Astrocyte (in vitro differentiated cells and primary cell): ENCODE results near the gene ADAP1. TPM values are rescaled to one million over a fixed set of nuclear protein-coding genes. Genes with fewer than 3 reads are reported as not detected.

ENCODE experiments used
- DNase-seq: peaks from one replicate; pipeline ENCODE4 v3.0.0-alpha.2; 2010; ENCODE audit warnings: low read depth
- FAIRE-seq: peaks from 2 replicates; lab custom pipeline; 2011; peaks lifted over from hg19 to GRCh38; lab: Jason Lieb, UNC
- H2AFZ ChIP-seq: 2 replicates; pipeline ENCODE4 v1.6.0; 2012; ENCODE audit warnings: low read depth, low read length, inconsistent platforms
- H3K27ac ChIP-seq: 2 replicates; pipeline ENCODE4 v1.5.1; 2011; ENCODE audit warnings: low read depth, low read length, inconsistent platforms
- H3K27me3 ChIP-seq: 2 replicates; pipeline ENCODE4 v1.6.0; 2011; ENCODE audit warnings: low read length, inconsistent platforms; ENCODE audit not compliant: insufficient read depth
- H3K36me3 ChIP-seq: 2 replicates; pipeline ENCODE4 v1.5.1; 2011; ENCODE audit warnings: low read length, inconsistent platforms; ENCODE audit not compliant: insufficient read depth
- H3K4me1 ChIP-seq: 2 replicates; pipeline ENCODE4 v1.5.1; 2011; ENCODE audit warnings: low read length, inconsistent platforms; ENCODE audit not compliant: insufficient read depth
- H3K4me2 ChIP-seq: 2 replicates; pipeline ENCODE4 v1.6.0; 2012; ENCODE audit warnings: low read length, inconsistent platforms
- H3K4me3 ChIP-seq: 2 replicates; pipeline ENCODE4 v1.5.1; 2011; ENCODE audit warnings: low read depth, mild to moderate bottlenecking, low read length, inconsistent platforms; ENCODE audit not compliant: insufficient read depth
- H3K79me2 ChIP-seq: 2 replicates; pipeline ENCODE4 v1.6.0; 2012; ENCODE audit warnings: mild to moderate bottlenecking, low read length, inconsistent platforms; ENCODE audit not compliant: insufficient read depth
- H3K9ac ChIP-seq: 2 replicates; pipeline ENCODE4 v1.6.0; 2012; ENCODE audit warnings: mild to moderate bottlenecking, low read length, inconsistent platforms
- H3K9me3 ChIP-seq: 2 replicates; pipeline ENCODE4 v1.5.1; 2012; ENCODE audit warnings: low read depth, mild to moderate bottlenecking, low read length, inconsistent platforms; ENCODE audit not compliant: insufficient read depth
- H4K20me1 ChIP-seq: 2 replicates; pipeline ENCODE4 v1.6.0; 2012; ENCODE audit warnings: low read length, inconsistent platforms; ENCODE audit not compliant: insufficient read depth
- H3K27ac Mint-ChIP-seq: one replicate; pipeline ENCODE4 v1.8.0; 2021; ENCODE audit warnings: mild to moderate bottlenecking, mixed read lengths; ENCODE audit not compliant: unreplicated experiment
- H3K27me3 Mint-ChIP-seq: one replicate; pipeline ENCODE4 v1.8.0; 2021; ENCODE audit warnings: low read depth, mixed read lengths; ENCODE audit not compliant: unreplicated experiment
- H3K36me3 Mint-ChIP-seq: one replicate; pipeline ENCODE4 v1.8.0; 2021; ENCODE audit warnings: low read depth, mixed read lengths; ENCODE audit not compliant: unreplicated experiment
- H3K4me1 Mint-ChIP-seq: one replicate; pipeline ENCODE4 v1.8.0; 2021; ENCODE audit warnings: low read depth, mixed read lengths; ENCODE audit not compliant: unreplicated experiment
- H3K4me3 Mint-ChIP-seq: one replicate; pipeline ENCODE4 v1.8.0; 2021; ENCODE audit warnings: mild to moderate bottlenecking, moderate library complexity, mixed read lengths; ENCODE audit not compliant: unreplicated experiment
- H3K9me3 Mint-ChIP-seq: one replicate; pipeline ENCODE4 v1.8.0; 2021; ENCODE audit warnings: mild to moderate bottlenecking, mixed read lengths; ENCODE audit not compliant: unreplicated experiment
- EZH2 ChIP-seq: IDR thresholded peaks from 2 replicates; pipeline ENCODE4 v1.6.1; 2012; ENCODE audit warnings: mild to moderate bottlenecking, low read length, inconsistent platforms; ENCODE audit not compliant: insufficient read depth
- total RNA-seq: library from RNA; stranded (reverse); gene quantifications from 2 replicates; pipeline ENCODE4 v1.2.1, GENCODE V29; 2021
- TF ChIP-seq, protein P1 (sequence below): IDR thresholded peaks from 2 replicates; pipeline ENCODE4 v1.5.1; 2011; ENCODE audit warnings: low read depth, mild to moderate bottlenecking, inconsistent platforms, low read length, moderate library complexity; ENCODE audit not compliant: insufficient read depth

ADAP1 gene
- total RNA-seq, 1 donor from 2014 or later: 4.8 TPM

DNA sequence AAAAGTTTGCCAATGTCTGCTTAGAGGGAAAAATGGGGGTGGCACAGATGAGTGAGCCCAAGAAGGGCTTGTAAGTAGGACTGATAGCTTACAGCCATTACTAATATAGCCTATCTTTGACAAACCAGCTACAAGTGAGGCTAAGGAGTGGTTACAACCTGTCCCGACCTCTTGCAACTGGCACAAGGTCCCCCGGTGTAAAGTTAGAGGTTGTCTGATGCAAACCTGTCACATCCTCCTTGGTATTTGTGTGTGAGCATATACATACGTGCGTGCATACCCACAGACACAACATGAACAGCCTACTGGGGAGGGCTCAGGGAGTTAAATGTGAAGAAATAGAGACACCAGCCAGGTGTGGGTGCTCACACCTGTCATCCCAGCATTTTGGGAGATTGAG, 14.6 kb downstream of the ADAP1 start:
- no peak for DNase-seq
- H3K36me3 ChIP-seq: no peaks in the 10 kb centered on the region
- peaks cover 4% of the 10 kb centered on the region for H3K9me3 ChIP-seq
- Mint-ChIP-seq H3K27me3 (peaks cover 20% of the 10 kb centered on the region), H3K4me1 (peaks cover 6% of the 10 kb centered on the region), H3K36me3 (peaks cover 6% of the 10 kb centered on the region), H3K9me3 (peaks cover 11% of the 10 kb centered on the region), H3K27ac (no peak overlapping the region), H3K4me3 (no peak overlapping the region)
- H3K27ac ChIP-seq: no peak overlapping the region
- no peaks in the 10 kb centered on the region for H4K20me1 ChIP-seq
- H3K79me2 ChIP-seq: no peaks in the 10 kb centered on the region
- H2AFZ ChIP-seq: no peak overlapping the region
- peaks cover 8% of the 10 kb centered on the region for H3K27me3 ChIP-seq
- H3K9ac ChIP-seq: no peak overlapping the region
- H3K4me3 ChIP-seq: no peak overlapping the region
- TF ChIP-seq EZH2: no peak
- no peak for FAIRE-seq
- no peak overlapping the region for H3K4me2 ChIP-seq
- H3K4me1 ChIP-seq: no peaks in the 10 kb centered on the region

- H3K9me3 ChIP-seq: peaks cover 4% of the 10 kb centered on the region
- Mint-ChIP-seq H3K9me3 (peaks cover 11% of the 10 kb centered on the region), H3K4me3 (no peak overlapping the region), H3K36me3 (peaks cover 6% of the 10 kb centered on the region), H3K4me1 (peaks cover 6% of the 10 kb centered on the region), H3K27me3 (peaks cover 20% of the 10 kb centered on the region), H3K27ac (no peak overlapping the region)
- DNase-seq (no peak), FAIRE-seq (no peak)
- H3K27ac ChIP-seq: no peak overlapping the region
- no peak overlapping the region for H2AFZ ChIP-seq
- peaks cover 8% of the 10 kb centered on the region for H3K27me3 ChIP-seq
- H4K20me1 ChIP-seq: no peaks in the 10 kb centered on the region
- H3K79me2 ChIP-seq: no peaks in the 10 kb centered on the region
- H3K4me1 ChIP-seq: no peaks in the 10 kb centered on the region
- H3K36me3 ChIP-seq: no peaks in the 10 kb centered on the region
- no peak overlapping the region for H3K9ac ChIP-seq
- no peak for TF ChIP-seq EZH2
- TF ChIP-seq, protein P1, sequence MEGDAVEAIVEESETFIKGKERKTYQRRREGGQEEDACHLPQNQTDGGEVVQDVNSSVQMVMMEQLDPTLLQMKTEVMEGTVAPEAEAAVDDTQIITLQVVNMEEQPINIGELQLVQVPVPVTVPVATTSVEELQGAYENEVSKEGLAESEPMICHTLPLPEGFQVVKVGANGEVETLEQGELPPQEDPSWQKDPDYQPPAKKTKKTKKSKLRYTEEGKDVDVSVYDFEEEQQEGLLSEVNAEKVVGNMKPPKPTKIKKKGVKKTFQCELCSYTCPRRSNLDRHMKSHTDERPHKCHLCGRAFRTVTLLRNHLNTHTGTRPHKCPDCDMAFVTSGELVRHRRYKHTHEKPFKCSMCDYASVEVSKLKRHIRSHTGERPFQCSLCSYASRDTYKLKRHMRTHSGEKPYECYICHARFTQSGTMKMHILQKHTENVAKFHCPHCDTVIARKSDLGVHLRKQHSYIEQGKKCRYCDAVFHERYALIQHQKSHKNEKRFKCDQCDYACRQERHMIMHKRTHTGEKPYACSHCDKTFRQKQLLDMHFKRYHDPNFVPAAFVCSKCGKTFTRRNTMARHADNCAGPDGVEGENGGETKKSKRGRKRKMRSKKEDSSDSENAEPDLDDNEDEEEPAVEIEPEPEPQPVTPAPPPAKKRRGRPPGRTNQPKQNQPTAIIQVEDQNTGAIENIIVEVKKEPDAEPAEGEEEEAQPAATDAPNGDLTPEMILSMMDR: no peak
- no peak overlapping the region for H3K4me3 ChIP-seq
- H3K4me2 ChIP-seq: no peak overlapping the region
These were observed 15.8 kb downstream of the ADAP1 start for GRCh38 chr7:938546-939185.

- Histone ChIP-seq H3K36me3 (no peaks in the 10 kb centered on the region), H3K27me3 (peaks cover 8% of the 10 kb centered on the region), H2AFZ (no peak overlapping the region), H3K79me2 (no peaks in the 10 kb centered on the region), H3K9ac (no peak overlapping the region), H3K9me3 (peaks cover 4% of the 10 kb centered on the region), H3K4me3 (no peak overlapping the region), H3K4me1 (no peaks in the 10 kb centered on the region), H3K27ac (no peak overlapping the region), H3K4me2 (no peak overlapping the region), H4K20me1 (no peaks in the 10 kb centered on the region)
- peaks cover 6% of the 10 kb centered on the region for H3K4me1 Mint-ChIP-seq
- peaks cover 6% of the 10 kb centered on the region for H3K36me3 Mint-ChIP-seq
- FAIRE-seq (no peak), DNase-seq (no peak)
- peaks cover 20% of the 10 kb centered on the region for H3K27me3 Mint-ChIP-seq
- no peak overlapping the region for H3K4me3 Mint-ChIP-seq
- no peak for TF ChIP-seq EZH2
- TF ChIP-seq, protein P1: no peak
- H3K9me3 Mint-ChIP-seq: peaks cover 11% of the 10 kb centered on the region
- no peak overlapping the region for H3K27ac Mint-ChIP-seq
These were observed 16.5 kb downstream of the ADAP1 start for GRCh38 chr7:937856-938484.
